Activated T-cell treated with anti-CD3 and anti-CD28 coated beads for 4 hours (primary cell): ENCODE data around the gene BGN.
A peak's percentile ranks its signal among the peaks of the same experiment; 100 is the strongest.

Source experiments
- DNase-seq: peaks from one replicate; pipeline ENCODE4 v3.0.0-alpha.2; 2020

BGN gene

GRCh38 chrX:153462291-153462690 is 32.5 kb upstream of the BGN start:
- no peak for DNase-seq

- no peak for DNase-seq
These were observed 31.7 kb upstream of the BGN start for GRCh38 chrX:153463031-153463430.

GRCh38 chrX:153463556-153463955 is 31.2 kb upstream of the BGN start:
- no peak for DNase-seq

GRCh38 chrX:153464116-153464515 is 30.7 kb upstream of the BGN start:
- no peak for DNase-seq

DNA sequence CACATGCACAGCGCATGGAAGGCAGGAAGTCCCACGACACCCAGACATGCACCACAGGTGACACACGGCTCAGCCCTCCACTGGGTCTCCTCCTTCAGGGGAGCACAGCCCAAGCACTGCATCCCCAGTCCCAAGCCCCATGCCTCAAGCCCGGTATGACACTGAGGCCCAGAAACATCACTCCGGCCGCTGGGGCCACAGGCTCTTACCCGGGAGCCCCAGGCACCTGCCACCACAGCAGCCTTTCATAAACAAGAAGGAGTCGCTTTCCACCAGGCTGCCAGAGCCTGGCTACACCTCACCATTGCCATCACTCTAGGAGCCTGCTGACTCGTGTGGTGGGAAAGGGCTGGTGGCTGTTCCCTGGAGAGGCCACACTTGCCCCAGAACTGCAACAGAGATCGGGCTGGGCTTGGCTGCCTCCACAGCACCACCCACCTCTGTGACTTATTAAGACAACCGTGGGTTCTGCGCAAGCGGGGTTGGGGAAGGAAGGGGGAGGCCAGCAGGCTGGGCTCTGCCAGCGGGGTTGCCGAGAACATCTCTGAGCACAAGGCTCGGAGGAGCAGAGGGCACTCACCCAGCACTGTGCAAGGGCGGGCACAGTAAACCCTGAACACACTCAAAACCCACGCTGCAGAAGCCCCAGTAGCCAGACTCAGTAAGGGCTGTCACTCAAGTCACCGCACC is 28.9 kb upstream of the BGN start:
- DNase-seq = no peak

DNA sequence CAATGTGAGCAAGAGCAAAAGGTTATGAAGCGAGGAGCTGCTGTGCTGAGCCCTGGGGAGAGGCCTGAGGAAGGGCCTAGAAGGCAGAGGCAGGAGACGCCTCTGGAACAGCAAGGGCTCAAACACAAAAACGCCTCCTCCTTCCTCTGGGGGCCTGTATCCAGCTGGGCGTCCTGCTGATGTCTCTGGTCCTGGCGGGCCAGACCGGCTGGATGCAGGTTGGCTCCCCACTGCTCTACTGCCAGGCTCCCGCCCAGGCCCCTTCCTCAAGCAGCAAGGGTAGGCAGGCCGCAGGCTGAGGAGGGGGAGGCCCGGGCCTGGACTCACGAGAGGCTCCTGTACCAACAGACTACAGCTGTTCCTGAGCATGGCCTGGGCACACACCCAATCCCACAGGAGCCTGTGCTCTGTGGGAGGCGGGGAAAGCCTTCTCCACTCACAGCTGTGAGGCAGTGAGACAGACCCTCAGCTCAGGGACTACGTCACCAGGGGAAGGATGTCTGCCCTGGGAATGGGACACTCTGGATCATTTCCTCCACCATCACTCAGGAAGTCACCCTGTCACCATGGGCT is 26.7 kb upstream of the BGN start:
- no peak for DNase-seq

- no peak for DNase-seq
These were observed 24.9 kb upstream of the BGN start for GRCh38 chrX:153469811-153470410.

- DNase-seq = peak; percentile 80
These were observed 24.1 kb upstream of the BGN start, which contains the start of gene HAUS7 for GRCh38 chrX:153470411-153471363. HAUS7 (minus strand) TSS chrX:153470576; CDS start chrX:153470557, 19 bp downstream.

DNA sequence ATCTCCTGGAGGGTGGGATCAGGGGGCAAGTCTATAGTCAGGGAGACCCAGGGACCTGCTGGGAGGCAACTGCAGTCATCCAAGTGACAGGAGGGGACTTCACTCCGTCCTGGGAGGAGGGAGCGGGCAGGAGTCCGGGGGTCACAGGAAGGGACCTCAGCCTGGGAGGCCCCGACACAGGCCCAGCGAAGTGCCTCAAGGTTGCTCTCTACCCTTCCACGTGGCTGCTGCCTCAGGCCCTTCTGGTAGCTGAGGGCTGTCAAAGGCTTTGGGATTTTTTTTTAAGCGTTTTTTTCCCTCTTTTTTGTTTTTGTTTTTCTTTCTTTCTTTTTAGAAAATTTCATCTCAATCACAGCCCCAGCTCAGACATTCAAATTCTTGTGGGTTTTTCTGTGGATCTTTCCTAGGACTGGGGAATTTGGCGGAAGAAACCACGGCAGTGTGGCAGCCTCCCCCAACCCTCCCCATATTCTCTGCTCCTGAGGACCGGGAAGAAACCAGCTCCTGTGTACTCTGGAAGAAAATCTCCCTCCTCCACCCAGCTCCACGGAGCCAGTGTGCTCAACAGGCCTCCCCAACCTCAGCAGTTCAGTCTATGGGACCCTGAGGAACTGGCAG is 23.0 kb upstream of the BGN start:
- no peak for DNase-seq

GRCh38 chrX:153473126-153473525 is 21.7 kb upstream of the BGN start:
- no peak for DNase-seq

GRCh38 chrX:153474266-153474665 is 20.5 kb upstream of the BGN start:
- DNase-seq = no peak

- peak; percentile 37 for DNase-seq
These were observed 20.1 kb upstream of the BGN start for GRCh38 chrX:153474718-153475117.

DNA sequence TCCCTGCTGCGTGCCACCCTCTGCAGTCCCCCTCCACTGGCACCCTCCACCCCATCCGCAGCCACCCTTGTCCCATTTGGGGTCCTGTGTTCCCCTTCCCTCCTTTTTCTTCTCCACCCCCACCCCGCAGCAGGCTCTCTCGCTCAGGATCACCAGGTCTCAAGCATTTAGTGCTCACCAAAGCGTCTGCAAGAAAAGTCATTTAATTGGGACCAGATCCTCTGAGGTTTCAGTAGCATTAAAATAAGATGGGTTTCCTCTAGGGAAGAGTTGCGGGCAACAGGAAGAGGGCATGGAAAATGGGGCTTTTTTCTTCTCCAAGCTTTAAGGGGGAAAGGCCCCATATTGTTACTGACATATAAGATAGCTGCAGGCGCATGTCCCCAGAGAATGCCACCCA is 19.5 kb upstream of the BGN start:
- DNase-seq = no peak

- no peak for DNase-seq
These were observed 19.0 kb upstream of the BGN start for GRCh38 chrX:153475751-153476281.

DNA sequence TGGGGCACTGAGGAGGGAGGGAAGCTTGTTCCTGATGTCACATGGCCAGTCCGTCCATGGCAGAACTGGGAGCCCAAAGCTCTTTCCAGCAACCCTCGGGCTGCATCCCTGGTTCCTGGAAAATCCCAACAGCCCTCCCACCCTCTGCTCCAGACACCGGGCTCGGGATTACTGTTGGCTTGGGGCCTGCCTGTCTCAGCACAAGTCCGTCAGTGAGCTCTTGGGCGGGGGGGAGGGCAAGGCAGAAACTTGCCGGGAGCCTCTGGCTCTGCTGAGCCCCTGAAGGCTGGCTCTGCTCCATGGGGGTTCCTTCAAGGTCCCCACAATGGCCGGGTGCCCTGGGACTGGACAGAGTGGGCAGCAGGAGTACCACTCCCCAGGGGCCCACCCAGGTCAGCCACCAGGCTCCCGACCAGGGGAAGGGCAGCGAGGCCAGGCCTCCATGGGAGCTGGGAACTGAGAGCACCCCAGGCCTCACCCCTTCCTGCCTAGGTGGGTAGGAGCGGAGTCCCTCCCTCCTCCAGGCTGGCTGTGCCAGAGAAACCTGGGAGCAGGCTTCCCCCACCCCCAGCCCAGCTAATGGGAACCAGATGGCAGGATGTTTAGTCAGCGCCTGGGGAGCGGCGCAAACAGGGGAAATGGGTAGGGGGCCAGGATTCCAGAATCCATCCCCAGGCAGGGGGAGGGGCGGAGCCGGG is 18.0 kb upstream of the BGN start:
- DNase-seq = no peak

- DNase-seq = no peak
These were observed 17.4 kb upstream of the BGN start for GRCh38 chrX:153477364-153477857.

DNA sequence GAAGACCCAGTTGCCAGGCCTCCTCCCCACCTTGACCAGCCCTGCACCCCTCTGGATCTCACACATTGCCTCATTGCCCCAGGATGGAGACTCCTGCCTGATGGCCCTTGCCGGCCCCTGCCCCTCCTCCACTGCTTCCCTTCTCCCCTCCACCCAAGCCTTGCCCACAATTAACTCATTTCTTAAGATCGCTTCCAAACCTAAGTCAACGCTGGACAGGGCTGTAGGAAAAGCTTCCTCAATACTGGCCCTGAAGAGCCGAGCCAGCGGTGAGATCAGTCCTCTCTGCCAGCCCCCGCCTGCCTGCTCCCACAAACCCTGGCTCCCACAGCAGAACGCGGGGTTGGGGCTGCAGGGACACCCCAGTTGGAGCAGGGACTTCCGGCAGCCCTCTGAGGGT is 16.9 kb upstream of the BGN start:
- DNase-seq = no peak

DNA sequence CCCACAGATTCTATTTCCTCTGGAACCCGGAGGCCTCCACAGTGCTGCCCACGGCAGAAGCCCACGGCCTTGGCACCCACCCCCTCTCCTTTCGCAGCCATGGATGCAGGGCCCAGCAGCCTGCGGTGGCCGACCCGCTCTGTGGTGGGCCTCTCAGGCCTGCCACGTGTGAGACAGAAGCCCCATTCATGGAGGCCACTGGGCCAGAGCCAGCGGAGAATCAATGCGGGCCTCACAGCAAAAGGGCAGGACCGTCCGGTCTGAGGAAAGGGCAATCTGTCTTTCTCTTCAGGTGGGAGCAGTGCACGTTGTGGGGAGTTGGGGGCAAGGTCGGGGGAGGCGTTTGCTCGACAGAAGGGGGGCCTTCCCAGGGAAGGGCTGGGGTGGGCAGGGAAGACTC is 16.0 kb upstream of the BGN start:
- no peak for DNase-seq

DNA sequence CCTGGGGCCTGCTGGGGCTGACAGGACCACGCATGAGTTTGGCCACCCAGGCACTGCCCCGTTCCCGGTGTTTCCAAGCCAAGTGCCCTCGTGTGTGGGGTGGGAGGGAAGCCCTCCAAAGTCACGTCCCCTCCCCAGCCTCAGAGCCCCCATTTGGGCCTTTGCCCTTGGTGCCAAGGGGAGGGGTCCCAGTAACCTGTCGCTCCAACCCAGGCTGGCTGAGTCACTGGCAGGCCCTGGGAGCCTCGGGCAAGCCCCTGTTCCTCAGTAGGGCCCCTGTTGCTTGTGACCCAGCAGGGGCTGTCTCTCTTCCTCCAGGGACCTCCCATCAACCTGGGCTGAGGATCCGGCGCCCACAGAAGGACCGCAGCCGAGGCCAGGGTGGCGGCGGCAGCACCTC is 13.7 kb upstream of the BGN start:
- DNase-seq = no peak

GRCh38 chrX:153482376-153483015 is 12.3 kb upstream of the BGN start:
- no peak for DNase-seq

- DNase-seq = no peak
These were observed 9.2 kb upstream of the BGN start for GRCh38 chrX:153485396-153486080.
